GM21619 (cell line): Measurements from ENCODE around the gene EPB41L3.
"Not testable (repeated sequence)": the region's sequence is repeated elsewhere in the genome, so short reads cannot be mapped to it uniquely, and the experiment has no call there.

Experiments
- ATAC-seq: cut with Tn5 transposase; IDR thresholded peaks from one replicate; pipeline ENCODE4 v1.9.1; 2021; ENCODE audit not compliant: unreplicated experiment

EPB41L3 gene

DNA sequence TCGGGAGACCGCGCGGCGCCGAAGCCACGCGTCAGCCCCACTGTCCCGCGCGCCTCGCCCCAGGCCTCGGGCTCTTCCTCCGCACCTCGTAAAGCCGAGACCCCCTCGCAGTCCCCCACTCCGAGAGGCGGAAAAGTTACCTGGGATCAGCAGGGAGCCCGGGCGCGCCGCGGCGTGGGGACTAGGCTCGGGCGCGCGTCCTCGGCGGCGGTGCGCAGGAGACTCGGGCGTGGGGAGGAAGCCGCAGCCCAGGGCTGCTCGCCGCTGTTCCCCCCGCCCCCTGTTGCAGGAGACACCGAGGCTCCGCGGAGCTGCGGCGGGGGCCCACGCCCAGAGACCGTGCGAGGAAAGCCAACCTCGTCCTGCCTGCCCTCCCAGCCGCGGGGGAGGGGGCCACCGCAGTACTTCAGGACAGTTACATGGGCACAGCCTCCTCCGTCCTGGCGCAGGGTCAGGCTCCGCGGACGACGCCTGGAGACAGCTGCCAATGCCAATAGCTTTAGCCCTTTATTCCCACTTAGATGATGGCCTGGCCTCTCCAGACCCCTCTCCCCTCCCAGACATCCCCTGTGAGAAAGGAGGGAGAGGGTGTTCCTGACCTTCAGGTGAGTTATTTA is at the start of gene EPB41L3:
EPB41L3 (minus strand) TSS at position 225 of the 617 bp plus-strand sequence. CDS start 54,814 bp downstream, outside the sequence.
- ATAC-seq: no peak

DNA sequence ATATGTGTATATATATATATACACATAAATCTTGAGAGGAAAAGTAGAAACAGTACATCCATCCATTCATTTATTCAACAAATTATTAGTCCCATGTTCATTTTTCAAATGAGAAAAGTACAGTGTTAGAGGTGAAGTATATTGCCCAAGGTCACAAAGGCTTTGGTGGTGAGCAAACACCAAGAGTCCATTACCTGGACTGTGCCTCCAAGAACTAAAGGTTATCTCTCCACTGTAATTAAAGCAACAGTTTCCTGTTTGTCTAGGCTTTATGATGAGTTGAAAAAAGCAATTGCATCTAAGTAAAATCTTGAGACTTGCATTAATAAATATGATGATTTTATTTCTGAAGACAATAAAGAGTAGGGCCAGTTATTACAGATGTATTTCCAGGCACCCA is 44.7 kb upstream of the EPB41L3 start:
- ATAC-seq: no peak

DNA sequence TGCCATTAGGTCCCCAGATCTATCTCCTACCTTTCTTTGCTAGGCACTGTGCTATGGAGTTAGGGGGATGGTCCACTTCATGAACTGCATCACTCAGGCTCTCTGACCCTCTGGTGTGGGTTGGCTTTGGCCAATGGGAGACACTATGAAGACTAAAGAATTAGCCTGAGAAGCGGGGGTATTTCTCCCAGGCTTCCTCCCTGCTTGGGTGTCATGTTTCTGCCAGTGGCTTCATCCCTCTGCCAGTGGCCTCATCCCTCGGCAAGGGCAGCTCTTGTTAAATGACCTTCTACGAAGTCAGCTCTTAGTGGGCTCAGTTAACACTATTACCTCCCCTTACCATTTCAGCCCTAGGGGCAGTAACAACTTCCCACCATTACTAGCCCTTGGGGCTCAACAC is 41.9 kb upstream of the EPB41L3 start:
- ATAC-seq: no peak

DNA sequence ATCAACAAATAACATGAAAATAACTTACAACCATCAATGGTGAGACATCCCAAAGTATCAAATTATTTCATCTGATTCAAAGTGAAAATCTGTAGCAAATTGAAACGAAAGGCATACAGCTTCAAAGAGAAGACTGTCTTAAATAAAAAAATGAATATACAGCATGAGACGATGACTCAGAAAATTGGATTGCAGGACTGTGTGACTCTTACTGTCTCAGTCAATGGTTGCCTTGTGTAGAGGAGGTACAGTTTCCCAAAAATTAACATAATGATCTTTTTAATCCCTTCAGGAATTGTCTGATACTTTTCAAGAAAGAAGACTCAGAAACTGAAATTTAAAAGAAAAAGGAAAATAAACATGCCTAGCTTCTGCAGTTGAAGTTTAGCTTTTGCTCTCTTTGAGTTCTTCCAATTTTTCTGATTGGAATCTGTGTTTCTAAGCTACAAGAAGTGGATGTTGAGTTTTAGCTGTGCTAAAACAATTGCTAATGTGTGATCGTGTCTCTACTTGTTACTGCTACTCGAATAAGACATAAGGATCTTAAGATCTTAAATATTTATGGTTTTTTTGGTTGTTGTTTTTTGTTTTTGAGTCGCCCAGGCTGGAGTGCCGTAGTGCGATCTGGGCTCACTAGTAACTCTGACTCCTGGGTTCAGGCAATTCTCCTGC is 41.1 kb upstream of the EPB41L3 start:
- ATAC-seq: no peak

DNA sequence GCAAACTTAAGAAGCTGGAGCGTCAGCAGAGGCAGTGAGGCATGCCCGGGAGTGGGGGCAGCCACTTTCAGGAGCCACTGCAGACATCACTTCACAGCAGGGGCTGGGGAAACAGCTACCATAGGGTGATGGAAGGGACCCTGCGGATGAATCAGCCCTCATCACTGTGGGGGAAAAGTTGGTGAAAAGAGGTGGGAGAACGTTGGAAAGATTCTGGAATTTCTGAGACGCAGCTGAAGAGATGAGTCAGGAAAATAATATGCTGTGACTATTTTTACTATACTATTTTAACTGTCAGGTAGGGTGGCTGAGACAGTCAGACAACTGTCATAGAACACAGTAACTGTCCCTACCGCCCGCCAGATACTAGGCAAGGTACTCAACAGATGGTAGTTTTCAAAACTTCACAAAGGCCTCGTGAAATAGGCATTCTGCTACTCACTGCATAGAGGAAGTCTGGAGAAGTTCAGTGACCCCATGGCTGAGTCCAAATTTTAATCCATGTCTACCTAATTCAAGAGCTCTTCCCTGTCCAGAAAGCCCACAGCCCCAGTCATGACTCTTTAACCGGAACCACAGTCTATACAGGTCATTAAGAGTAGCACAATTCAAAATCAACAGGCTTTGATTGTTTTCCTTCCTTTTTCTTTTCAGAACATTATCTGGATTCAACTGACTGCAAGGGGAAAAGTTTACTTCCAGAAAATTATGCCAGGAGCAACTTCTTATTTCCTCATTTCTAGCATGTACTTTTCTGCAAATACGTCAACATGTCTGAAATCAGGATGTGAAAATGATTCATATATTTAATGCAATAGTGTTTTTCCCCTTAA is 39.3 kb upstream of the EPB41L3 start:
- no peak for ATAC-seq

DNA sequence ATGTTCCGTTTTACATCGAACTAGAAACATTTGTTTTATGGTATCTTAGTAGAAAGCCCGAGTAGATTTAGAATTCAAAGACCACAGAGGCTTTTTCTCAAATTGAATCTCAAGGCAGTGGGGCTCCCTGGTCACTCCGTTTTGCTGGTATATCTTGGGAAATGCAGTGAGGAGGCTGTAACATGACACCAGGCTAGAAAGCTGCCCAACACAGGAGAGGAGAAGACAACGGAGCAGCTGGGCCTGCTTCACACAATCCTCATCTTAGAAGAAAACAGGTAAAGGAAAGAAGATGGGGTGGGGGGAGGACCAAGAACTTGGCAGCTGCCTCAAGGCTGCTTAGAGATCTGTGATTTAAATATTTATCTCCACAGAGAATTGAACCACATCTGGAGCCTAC is 38.3 kb upstream of the EPB41L3 start:
- no peak for ATAC-seq

DNA sequence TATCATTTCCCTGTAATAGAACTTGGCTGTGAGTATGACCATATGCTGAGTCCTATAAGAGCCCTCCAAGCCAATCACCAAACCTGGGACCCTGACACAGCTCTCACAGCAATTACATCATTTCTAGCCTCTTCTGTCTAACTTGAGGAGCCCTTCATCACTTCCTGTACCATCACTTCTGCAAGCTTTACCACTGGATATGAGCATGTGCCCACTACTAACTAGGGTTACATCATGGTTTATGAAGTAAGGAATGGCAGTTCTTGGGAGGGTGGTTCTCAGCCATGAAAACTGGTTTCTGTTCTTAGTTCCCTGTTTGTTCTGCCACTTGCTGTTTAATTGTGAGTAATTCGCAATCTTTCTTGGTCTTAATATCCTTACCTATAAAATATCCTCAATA is 31.0 kb upstream of the EPB41L3 start:
- no peak for ATAC-seq

DNA sequence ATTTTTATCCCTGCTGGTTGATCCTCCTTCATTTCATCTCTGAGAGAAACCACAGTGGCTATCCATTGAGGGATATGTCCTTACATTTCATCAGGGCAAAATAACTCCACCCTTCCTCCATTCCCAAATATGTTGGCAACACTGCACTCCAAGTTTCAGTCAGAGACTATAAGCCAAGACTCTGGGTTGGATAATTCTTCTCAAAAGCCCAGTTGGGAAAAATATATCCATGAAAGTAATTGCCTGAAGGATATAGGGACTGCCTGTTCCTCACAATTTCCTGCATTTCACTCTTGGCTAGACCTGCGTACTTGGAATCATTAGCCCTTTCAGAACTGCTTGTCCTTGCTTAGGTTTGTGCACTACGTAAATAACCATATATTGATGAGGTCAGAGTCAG is 27.9 kb upstream of the EPB41L3 start:
- no peak for ATAC-seq

DNA sequence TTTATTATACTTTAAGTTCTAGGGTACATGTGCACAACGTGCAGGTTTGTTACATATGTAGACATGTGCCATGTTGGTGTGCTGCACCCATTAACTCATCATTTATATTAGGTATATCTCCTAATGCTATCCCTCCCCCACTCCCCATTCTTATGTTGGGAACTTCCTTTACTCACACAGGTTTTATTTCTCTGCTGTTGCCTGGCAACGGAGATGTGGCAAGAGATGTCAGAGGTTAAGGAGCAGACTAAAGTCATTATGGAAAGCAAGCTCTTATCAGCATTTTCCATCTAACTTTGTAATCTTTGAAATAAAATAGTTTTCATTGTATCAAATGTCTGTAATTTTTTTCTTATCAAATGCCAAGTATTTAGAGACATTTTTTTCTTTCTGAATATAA is 26.8 kb upstream of the EPB41L3 start:
- not testable (repeated sequence) for ATAC-seq

DNA sequence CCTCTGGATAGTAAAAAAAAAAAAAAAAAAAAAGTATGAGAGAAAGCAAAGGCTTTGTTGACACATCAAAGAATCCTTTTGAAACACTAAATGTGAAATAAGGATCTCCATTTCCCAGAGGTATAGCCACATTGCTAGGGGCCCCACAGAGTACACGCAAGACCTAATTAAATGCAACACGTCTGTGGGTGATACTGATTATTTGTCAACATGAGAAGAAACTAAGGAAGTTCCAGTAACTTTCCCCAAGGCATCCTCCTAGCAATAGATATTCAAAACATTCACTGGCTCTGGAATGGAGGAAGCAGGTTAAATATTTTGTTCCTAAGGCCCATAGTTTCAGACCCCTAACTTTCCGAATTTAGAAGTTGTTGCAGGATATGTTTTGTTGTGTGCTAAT is 24.6 kb upstream of the EPB41L3 start:
- no peak for ATAC-seq

DNA sequence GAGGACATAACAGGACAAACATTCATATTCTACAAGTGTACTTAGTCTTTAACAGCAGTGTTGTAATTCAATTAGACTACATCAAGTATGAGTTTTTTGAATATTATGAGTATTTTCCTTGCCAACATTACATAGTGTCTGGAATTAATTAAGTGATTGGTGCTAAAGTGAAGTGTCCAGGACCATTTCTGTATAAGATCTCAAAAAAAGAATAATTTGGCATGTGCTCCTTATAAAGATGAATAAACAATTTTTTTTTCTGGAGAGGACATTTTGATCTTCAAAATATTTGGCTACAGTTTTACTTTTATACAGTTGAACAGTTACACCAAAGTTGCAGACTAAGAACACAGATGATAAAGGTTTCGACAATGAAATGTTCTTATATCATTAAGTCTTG is 15.1 kb upstream of the EPB41L3 start:
- ATAC-seq: no peak

DNA sequence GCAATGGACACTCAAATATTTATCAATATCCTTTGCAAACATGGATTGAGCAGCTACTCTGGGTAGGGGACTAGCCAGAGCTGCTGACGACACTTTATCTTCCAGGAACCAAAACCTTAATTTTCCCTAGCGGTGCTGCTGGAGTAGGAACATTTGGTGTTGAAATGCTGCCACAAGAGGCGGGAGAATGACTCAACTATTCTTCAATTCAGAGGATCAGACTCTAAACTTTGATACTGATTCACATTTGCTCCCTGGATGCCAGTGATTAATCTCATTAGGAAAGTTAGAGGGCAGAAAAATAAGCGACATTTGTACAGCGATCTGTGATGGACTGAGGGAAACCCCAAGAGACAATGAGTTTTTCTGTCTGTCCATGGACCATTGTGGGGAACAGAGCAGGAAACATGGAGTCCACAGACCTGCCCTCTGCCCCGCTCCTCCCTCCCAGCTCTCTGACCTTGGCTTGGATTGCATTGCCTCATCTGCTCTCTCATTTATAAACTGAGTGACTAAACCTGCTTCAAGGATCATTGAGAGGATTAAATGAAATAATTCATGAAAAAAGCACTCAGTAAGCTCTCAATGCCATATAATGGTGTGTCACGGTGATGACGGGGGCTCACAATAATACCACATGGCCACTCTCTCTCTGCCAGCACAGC is 12.6 kb upstream of the EPB41L3 start:
- no peak for ATAC-seq

DNA sequence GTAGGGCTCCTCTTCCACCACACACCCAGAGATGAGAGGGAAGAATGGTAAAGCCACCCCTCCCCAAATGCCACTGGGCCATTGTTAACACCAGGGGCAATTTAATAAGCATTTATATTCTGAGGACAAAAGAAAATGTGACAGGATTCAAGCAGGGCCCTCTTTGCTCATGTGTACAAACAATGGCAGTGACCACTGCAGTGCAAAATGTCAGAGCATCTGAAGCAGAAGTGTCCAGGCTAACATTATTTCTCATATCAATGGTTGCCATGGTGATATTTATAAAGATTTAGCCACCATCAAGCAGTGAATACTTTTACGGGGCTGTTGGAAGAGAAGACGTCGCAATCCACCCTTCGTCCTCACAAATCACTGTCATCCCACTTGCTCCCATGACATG is 10.8 kb upstream of the EPB41L3 start:
- no peak for ATAC-seq

DNA sequence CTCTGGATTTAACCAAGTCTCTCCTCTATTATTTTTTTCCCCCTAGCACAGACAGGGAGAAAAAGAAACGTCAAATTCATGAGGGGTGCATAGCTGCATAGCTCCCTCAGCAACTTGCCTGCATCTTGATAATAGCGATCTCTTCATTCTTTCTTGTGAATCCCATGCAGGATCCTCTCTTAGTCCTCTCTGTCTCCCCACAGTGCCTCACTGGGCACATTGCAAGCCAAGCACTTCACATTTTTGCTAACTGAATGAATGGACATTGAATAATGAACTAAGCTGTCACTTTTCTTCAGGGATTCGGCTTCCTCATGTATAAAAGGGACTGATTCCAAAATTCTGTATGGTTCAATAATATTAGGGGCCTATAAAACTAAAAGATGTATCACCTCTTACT is 2.9 kb upstream of the EPB41L3 start:
- no peak for ATAC-seq

DNA sequence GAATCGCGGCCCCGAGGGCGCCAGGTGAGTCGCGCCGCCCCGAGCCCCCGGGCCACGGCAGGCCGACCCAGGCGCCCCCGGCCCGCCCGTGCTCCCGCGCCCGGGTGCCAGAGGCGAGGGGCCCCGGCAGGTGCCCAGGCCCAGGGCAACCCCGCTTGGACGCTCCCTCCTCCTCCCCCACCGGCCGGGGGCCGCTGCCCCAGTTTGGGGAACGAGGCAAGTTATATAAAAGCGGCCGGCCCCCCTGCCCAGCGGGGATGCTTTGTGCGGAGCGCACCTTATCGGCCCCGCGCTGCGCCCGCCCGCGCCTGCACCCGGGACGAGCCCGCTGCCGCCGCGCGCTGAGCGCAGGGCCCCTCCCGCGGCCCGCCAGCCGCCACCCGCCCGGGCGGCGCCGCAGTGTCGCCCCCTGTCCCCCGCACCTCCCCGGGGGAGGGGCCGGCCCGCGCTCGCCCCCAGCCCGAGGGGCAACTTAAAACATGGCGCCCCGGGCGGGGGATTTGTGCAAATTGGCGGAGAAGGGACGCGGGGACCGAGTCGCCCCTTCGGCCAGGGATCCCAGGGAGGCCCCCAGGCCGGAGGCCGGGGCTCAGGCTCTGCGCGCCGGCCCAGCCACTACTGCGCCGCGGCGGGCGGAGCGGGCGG is 639 bp downstream of the EPB41L3 start:
- no peak for ATAC-seq

DNA sequence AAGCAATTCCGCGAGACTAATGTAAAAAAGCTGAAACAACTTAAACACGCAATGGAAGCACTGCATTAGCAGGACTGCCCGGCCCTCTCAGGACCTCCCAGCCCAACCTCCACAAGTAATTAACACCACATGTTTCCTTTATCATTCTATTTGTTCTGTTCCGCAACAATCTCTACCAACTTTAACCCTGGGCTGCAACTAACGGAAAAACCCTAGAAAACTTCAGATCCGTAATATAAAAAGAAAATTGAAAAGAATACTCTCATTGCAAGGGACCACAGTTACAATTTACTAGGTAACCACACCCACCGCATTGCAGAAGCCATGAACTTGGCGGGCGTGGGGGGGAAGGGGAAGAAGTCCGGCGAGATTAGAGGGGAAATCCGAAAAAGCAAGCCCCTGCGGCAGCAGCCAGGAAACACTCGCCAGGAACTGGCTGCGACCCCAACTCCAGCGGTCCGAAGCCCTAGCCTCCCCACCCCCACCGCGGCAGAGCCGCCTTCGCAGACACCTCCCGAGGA is 1.2 kb downstream of the EPB41L3 start:
- ATAC-seq: no peak

DNA sequence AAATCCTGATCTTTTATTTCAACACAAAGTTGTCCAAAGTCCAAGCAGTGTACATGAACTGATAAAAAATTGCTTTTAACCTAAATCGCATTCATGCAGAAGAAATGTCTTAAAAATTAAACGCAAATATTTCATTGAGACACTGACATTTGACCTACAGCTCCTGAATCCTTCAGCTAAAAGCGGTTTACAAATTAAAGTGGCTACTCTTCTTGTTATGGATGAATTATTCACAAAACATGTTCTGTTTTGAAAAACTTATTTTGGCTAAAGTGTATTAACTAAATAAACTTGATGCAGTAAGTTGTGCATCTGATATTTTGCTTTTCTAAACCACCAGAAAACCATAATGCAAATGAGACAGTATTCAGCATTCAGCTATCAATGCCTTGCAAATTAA is 2.2 kb downstream of the EPB41L3 start:
- ATAC-seq: no peak

DNA sequence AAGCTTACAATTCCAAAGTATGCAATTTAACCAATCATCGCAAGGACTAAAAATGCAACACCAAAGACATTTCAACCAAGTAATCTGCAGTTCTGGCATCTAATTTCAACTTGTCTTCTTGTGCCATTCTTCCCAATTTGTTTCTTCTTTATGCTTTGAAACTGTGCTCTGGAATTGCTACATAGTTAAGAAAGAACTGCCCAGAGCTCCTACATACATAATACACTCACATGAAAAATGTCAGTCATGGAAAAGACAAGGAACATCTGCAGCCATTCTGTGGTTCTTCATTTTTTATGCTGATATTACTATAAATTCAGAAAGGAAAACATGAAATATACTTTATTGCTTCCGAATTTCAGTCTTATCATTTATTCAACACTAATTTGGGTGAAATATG is 4.4 kb downstream of the EPB41L3 start:
- no peak for ATAC-seq

DNA sequence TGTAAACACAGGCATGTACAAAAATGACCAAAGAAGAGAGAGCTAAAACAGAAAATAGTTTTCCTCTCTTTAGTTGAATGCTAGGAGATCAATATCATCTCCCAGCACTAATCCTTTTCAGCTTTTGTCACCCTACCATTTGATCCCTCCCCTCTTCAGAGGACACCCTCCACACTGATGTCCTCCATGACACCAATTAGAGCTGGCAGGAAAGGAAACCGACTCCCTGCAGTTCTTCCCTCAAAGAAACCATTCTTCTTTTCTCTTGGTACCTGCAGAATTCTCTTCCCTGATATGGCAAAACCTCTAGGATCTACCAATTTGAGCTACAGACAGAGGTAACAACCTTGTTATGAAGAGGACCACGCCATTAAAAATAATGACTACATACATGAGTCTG is 5.3 kb downstream of the EPB41L3 start:
- no peak for ATAC-seq

DNA sequence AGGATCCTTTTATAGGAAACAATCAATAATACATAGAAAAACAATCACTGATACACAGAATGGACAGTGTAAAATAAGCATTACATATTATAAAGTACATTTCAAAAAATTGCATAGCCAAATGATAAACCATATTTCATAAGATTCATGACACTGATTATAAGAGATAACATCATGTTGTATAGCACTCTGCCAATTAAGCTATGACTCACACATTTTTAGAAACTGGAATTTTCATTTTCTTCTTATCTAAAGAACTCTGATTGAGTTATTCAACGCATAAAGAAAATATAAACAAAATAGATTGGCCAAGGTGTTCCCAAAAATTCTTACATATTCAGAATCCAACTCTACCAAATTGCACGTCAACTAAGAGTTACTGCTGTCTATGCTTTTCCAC is 5.9 kb downstream of the EPB41L3 start:
- no peak for ATAC-seq

DNA sequence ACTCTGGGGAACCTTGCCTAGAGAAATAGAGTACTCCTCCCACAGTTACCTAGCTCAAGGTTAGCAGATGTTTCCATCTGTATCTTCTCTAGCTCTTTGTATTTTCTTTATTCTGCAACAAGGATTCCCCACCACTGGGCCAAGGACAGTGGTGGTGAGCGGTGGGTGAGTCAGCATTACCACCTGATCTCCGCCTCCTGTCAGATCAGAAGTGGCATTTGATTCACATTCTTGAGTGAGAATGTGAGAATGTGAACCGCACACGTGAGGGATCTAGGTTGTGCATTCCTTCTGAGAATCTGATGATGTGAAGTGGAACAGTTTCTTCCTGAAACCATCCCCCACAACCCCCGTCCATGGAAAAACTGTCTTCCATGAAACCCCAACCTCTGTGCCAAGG is 9.0 kb downstream of the EPB41L3 start:
- no peak for ATAC-seq
